ENCODE results near the gene CALCOCO1.
"Not testable (repeated sequence)": the region's sequence is repeated elsewhere in the genome, so short reads cannot be mapped to it uniquely, and the experiment has no call there.

CALCOCO1 gene

DNA sequence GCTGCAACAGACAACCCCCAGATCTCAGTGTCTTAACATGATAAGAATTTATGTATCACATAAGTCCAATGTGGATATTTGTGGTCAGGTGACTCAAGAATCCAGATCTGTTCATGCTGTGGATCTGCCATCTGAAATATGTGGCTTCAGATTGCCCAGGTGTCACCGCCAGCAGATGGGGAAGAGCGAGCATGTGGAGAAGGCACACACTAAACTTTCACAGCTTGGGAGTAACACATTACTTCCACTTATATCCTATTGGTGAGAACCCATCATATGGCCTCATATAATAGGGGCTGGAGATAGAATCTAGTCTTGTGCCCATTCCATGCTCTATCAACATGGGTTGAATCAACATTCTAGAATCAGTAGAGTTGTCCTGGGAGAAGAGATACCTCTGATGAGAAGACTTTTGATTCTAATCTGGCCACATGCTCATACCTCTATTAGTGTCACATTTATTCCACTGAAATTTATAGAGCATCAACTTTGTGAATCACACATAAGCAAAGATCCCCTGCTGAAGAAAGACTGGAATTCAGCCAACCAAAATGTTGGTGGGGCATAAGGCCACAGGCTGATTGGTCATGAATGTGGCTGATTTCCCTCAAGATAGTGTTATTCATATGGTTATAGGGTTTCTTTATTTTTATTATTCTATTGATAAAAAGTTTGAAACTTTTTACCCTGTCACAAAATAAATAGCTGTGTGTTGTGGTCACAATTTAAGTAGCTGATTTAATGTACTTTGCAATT lies 6.0 kb upstream of the CALCOCO1 start:
- TF ChIP-seq GATA1 (IDR thresholded peaks at IDR 0.05; ENCODE audit: low read depth, low read length) (no peak), POLR2A (IDR thresholded peaks at IDR 0.05; ENCODE audit: low read length) (no peak)
- DNase-seq = no peak

GRCh38 chr12:53729644-53730043 lies 2.4 kb upstream of the CALCOCO1 start:
- TF ChIP-seq POLR2A (IDR thresholded peaks at IDR 0.05; ENCODE audit: low read length) = no peak
- TF ChIP-seq GATA1 (IDR thresholded peaks at IDR 0.05; ENCODE audit: low read depth, low read length) = no peak
- no peak for DNase-seq

- no peak for DNase-seq
- TF ChIP-seq POLR2A (IDR thresholded peaks at IDR 0.05; ENCODE audit: low read length) (no peak), GATA1 (IDR thresholded peaks at IDR 0.05; ENCODE audit: low read depth, low read length) (no peak)
Measured at GRCh38 chr12:53728206-53728605, 954 bp upstream of the CALCOCO1 start.

GRCh38 chr12:53726946-53727309 lies 324 bp downstream of the CALCOCO1 start:
- DNase-seq = no peak
- TF ChIP-seq GATA1 (IDR thresholded peaks at IDR 0.05; ENCODE audit: low read depth, low read length) = no peak
- no peak for TF ChIP-seq POLR2A (IDR thresholded peaks at IDR 0.05; ENCODE audit: low read length)

DNA sequence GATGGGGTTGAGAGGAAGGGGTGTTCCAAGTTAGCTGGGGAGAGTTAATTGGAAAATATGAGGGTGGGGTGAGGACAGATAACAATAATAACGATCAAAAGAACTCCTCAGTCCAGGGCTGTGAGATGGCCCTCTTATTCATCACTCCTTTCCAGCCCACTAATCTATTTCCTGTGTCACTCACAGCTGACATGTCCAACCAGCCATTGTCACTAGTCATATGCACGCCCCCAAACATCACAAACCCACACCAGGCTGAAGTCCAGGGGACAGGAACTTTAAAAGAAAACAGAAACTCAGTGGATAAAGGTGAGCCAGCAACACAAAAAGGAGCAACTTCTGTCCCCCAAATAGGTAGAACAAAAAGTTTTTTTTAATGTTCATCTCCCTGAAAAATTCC lies 911 bp downstream of the CALCOCO1 start:
- TF ChIP-seq GATA1 (IDR thresholded peaks at IDR 0.05; ENCODE audit: low read depth, low read length) = no peak
- TF ChIP-seq POLR2A (IDR thresholded peaks at IDR 0.05; ENCODE audit: low read length) = no peak
- peak; percentile 60 to 62 for DNase-seq

DNA sequence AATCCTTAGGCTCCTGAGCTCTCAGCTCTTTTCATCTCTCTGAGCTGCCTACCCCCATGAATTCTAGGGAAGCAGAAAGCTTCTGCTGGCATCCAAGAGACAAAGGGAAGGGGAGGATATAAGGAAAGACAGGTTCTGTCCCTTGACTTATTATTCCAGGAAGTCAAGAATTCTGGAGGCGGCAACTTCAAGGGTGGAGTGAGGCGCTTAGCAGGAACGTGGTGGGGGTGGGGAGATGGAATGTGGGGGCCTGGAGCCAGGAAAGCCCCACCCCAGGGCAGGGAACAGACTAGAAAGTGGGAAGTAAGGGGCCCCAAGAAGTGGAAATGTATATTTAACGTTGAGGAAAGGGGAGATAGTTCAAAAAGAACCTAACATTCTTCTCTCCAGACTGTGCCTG lies 1.4 kb downstream of the CALCOCO1 start:
- no peak for DNase-seq
- TF ChIP-seq GATA1 (IDR thresholded peaks at IDR 0.05; ENCODE audit: low read depth, low read length) (no peak), POLR2A (IDR thresholded peaks at IDR 0.05; ENCODE audit: low read length) (no peak)

GRCh38 chr12:53722450-53723041 lies 4.7 kb downstream of the CALCOCO1 start:
- DNase-seq = no peak
- TF ChIP-seq GATA1 (IDR thresholded peaks at IDR 0.05; ENCODE audit: low read depth, low read length) = no peak
- no peak for TF ChIP-seq POLR2A (IDR thresholded peaks at IDR 0.05; ENCODE audit: low read length)

DNA sequence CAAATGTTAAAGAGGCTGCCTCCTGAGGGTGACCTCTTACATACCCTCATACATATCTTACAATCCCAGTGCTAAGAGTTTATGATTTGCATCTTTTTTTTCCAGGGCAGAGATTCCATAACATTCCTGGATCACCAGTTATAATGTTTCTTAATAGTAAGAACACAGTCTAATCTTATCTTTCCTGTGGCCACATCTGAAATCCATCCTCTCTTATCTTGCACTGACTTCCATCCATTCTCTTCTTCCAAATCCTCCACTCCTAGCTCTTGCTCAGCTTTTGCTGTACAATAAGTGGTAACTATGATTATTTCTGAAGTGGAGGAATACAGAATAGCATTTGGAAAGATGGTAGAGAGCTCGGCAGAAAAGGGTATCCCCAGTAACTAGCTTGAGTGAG lies 6.3 kb downstream of the CALCOCO1 start:
- DNase-seq = no peak
- no peak for TF ChIP-seq GATA1 (IDR thresholded peaks at IDR 0.05; ENCODE audit: low read depth, low read length)
- no peak for TF ChIP-seq POLR2A (IDR thresholded peaks at IDR 0.05; ENCODE audit: low read length)

DNA sequence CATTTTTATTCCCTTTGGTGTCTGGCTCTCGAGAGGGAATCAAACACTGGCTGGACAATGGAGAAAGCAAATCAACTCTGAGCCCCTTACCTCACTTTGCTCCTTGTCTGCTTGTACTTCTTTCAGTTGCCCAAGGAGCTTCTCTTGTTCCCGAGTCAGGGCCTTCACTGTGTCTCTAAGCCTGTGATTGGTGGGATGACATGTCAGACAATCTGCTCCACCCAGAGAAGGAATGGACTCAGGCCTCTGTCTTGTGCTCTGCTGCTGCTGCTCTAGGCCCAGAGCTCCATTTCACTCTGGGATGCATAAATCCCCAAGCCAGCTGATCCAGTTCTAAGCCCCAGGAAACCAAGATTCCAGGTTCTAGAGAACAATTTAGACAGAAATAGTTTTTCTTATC lies 7.6 kb downstream of the CALCOCO1 start:
- peak; percentile 9 to 18 for DNase-seq
- TF ChIP-seq GATA1 (IDR thresholded peaks at IDR 0.05; ENCODE audit: low read depth, low read length) (no peak), POLR2A (IDR thresholded peaks at IDR 0.05; ENCODE audit: low read length) (no peak)

GRCh38 chr12:53718567-53718966 lies 8.7 kb downstream of the CALCOCO1 start:
- DNase-seq = not testable (repeated sequence)

GRCh38 chr12:53717319-53717718 lies 9.9 kb downstream of the CALCOCO1 start:
- TF ChIP-seq GATA1 (IDR thresholded peaks at IDR 0.05; ENCODE audit: low read depth, low read length) = no peak
- TF ChIP-seq POLR2A (IDR thresholded peaks at IDR 0.05; ENCODE audit: low read length) = no peak
- DNase-seq = no peak

- TF ChIP-seq GATA1 (IDR thresholded peaks at IDR 0.05; ENCODE audit: low read depth, low read length) (no peak), POLR2A (IDR thresholded peaks at IDR 0.05; ENCODE audit: low read length) (no peak)
- DNase-seq = no peak
Measured at GRCh38 chr12:53714004-53714403, 13.2 kb downstream of the CALCOCO1 start.

GRCh38 chr12:53713516-53713915 lies 13.7 kb downstream of the CALCOCO1 start:
- no peak for DNase-seq
- TF ChIP-seq POLR2A (IDR thresholded peaks at IDR 0.05; ENCODE audit: low read length) = no peak
- TF ChIP-seq GATA1 (IDR thresholded peaks at IDR 0.05; ENCODE audit: low read depth, low read length) = no peak

GRCh38 chr12:53712059-53712643 lies 15.1 kb downstream of the CALCOCO1 start:
- TF ChIP-seq POLR2A (IDR thresholded peaks at IDR 0.05; ENCODE audit: low read length) (no peak), GATA1 (IDR thresholded peaks at IDR 0.05; ENCODE audit: low read depth, low read length) (no peak)
- no peak for DNase-seq

DNA sequence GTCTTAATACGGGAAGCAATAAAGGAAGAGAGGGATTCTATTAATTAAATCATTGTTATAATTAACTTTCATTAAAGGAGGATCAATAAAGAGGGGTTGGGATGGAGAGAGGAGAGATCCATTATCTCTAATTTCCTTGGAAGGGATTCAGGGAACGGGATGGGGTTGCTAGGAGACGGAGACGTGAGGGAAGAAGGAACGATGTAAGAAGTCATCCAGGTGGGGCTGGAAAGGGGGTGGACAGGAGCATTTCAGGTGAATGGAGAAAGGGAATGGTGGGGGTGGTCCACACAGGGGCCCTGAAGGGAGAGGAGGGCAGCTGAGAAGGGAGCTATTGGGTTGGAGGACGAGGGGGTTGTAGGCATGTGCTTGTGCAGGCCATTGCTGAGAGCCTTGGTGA lies 17.2 kb downstream of the CALCOCO1 start:
- TF ChIP-seq GATA1 (IDR thresholded peaks at IDR 0.05; ENCODE audit: low read depth, low read length) (no peak), POLR2A (IDR thresholded peaks at IDR 0.05; ENCODE audit: low read length) (no peak)
- DNase-seq = no peak
